Left lobe of liver (tissue), 2 donors: ENCODE data around the gene LRRC14B. TPM values are rescaled to one million over a fixed set of nuclear protein-coding genes. Genes with fewer than 3 reads are reported as not detected.
"Not testable (repeated sequence)": the region's sequence is repeated elsewhere in the genome, so short reads cannot be mapped to it uniquely, and the experiment has no call there.

Experiments used
- ATAC-seq: fragments of 200-7000 bp; cut with Tn5 transposase; one replicate; pipeline ENCODE4 v1.9.1; 2020; ENCODE audit warnings: mild to moderate bottlenecking, moderate library complexity
- DNase-seq: peaks from one replicate; pipeline ENCODE4 v3.0.0-alpha.2; 2020; ENCODE audit warnings: low spot score
- total RNA-seq: library from RNA; stranded (reverse); gene quantifications from one replicate; pipeline ENCODE4 v1.2.1, GENCODE V29; 2021
- donor health status: DM: no; HTN: no; CAD: no; lungs with moderate emphysema.
- donor health status: DM: no; HTN: yes; CAD: no.

LRRC14B gene
- total RNA-seq, 1 donor from 2014 or later = not detected

DNA sequence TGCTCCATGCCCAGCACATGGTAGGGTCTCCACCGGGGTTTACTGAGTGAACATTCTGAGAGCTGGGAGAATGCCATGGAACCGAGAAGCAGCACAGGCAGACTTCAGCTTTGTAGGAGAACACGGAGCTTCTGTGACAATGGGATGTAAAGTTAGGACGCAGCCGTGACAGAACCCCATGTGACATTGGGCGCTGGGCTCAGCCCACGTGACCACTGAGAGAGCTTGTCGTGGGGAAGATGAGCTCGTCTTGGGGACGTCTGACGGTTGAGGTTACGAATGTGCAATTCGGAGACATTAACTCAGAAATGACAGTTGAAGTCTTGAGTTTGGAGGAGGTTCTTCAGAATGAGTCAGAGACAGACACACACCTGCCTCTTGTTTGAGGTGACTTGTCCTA lies 40.4 kb downstream of the LRRC14B start:
- ATAC-seq (no peak), DNase-seq (no peak)

DNA sequence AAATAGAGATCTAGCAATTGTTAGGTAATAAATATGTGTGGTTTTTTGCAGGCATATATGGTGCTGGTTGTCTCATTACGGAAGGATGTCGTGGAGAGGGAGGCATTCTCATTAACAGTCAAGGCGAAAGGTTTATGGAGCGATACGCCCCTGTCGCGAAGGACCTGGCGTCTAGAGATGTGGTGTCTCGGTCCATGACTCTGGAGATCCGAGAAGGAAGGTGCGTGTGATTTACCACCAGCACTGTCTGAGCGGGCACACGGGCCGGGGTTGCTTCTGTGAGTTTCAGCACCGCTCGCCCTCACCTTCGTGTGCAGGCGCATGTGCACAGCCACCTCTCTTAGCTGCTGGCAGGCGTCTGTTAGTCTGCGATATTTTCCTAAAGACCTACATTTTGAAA lies 42.1 kb downstream of the LRRC14B start:
- not testable (repeated sequence) for ATAC-seq, DNase-seq

DNA sequence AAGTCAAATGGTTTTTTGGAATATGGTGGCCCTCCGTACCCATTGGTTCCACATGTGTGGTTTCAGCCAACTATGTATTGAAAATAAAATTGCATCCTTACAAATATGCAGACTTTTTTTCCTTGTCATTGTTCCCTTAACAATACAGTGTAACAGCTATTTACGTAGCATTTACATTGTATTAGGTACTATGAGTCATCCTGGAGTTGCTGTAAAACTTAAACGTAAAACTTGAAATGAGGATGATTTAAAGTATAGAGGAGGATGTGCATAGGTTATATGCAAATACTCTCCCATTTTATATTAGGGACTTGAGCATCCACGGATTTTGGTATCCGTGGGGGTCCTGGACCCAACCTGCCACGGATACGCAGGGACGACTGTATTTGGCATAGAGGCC lies 43.2 kb downstream of the LRRC14B start:
- DNase-seq = no peak
- ATAC-seq = no peak

DNA sequence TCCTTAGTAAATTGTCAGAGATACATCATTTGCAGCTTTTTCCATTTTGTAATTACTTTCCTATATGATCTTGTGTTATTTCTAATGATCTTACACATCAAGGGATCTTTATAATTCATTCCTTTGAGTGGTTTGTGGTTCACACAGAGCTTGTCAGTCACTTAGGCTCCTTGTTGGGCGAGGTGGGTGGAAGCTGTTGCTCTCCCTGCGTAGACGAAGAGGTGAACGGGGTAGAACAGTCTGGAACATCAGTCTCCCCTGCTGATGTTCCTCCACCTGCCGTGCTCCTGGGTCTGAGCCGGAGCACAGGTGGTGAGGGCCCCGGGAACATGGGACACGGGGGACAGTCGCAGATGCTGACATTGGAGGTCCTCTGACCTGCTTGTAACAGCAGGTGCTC lies 44.2 kb downstream of the LRRC14B start:
- not testable (repeated sequence) for ATAC-seq, DNase-seq

DNA sequence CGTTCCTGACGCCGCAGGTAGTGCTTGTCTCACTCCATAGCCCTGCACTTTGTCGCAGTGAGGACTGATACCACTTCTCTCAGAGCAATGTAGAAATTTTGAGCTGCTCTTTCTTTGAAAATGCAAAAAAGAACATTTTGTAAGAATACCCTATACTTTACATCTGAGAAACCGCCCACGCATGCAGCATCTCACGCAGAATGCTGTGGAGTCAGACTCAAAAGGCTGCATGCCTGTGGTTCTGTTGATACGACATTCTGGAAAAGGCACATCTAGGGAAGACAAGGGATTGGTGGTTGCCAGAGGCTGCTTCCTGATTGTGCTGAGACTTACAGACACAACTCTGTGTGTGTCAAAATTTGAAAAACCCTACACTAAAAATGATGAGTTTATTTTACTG lies 46.6 kb downstream of the LRRC14B start:
- not testable (repeated sequence) for ATAC-seq, DNase-seq

DNA sequence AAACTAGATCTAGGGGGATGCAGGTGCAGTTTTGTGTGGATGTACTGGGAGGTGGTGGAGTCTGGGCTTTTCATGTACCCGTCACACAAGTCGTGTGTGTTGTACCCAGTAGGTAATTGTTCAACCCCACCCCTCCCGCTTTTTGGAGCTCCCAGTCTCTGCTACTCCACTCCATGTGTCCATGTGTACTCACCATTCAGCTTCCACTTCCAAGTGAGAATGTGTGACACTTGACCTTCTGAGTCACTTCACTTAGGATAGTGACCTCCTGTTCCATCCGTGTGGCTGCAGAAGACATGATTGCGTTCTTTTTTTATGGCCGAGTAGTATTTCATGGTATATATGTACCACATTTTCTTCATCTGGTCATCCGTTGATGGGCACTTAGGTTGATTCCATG lies 49.3 kb downstream of the LRRC14B start:
- not testable (repeated sequence) for ATAC-seq

DNA sequence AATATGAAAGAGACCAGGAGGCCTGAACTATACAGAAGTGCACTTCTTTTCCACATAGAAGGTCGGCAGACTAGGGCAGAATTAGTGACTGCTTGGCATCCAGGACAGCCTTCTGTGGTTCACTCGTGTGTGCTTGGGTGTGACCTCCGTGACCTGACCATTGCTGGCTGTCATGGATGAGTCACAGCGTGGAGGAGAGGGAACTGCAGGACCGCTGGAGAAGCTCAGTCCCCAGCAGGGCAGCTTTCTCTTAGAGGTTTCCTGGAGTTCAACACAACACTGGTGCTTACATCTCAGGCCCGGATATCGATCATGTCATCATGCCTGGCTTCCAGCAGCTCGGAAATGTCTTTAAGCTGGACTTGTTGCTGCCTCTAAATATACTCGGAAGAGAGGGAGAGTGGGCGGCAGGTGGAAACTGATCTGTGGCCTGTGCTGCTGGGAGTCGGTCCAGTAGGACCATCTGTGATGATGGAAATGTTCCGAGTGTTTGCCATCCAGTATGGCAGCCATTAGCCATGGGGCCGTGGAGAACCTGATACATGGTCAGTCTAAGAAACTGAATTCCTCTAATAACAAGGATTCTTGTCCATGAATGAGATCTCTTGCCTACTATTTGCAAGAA lies 49.9 kb downstream of the LRRC14B start:
- not testable (repeated sequence) for DNase-seq, ATAC-seq

More for the DNA sequence above, 49.3 kb downstream of the LRRC14B start:
- not testable (repeated sequence) for DNase-seq

DNA sequence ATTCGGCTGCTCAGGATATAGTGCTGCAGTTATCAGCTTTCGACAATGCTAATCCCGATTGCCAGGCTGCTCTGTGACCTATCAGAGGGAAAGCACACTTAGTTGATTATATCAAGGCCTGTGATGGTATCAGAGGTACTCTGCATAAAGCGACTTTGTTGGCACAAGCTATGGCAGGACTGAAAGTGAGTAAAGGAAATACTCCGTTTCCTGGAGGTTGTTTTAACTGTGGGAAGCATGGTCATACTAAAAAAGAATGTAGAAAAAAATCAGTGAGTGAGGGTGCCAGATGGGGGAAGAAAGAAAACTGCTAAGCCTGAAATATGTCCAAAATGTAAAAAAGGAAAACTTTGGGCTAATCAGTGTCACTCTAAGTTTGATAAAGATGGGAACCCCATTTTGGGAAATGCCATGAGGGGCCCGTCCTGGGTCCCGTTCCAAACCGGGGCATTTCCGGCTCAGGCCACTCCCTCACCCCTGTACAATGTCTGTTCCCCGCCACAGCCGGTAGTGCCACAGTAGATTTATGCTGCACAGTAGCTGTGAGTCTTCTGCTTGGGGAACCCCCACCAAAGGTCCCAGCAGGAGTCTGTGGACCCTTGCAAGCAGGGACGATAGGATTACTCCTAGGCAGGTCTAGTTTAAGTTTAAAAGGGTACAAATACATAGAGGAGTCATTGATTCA lies 52.5 kb downstream of the LRRC14B start:
- not testable (repeated sequence) for DNase-seq, ATAC-seq

DNA sequence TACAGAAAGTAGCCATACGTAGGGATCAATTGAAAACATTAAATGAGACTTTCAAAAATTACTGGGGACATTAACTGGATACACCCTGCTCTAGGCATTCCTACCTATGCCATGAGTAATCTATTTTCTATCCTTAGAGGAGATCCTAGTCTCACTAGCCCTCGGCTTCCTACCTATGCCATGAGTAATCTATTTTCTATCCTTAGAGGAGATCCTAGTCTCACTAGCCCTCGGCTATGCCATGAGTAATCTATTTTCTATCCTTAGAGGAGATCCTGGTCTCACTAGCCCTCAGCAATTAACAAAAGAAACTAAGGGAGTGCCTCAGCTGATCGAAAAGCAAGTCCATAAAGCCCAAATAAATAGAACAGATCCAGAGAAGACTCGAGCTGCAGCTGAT lies 54.4 kb downstream of the LRRC14B start:
- ATAC-seq, DNase-seq: not testable (repeated sequence)

Other genes starting within 250 kb of the LRRC14B start
- 0.25 TPM for gene PLEKHG4B, start 99.3 kb upstream of the LRRC14B start, total RNA-seq
- gene CCDC127, start 26.7 kb downstream of the LRRC14B start, total RNA-seq = 3.1 TPM
- 232 TPM for gene SDHA, start 26.8 kb downstream of the LRRC14B start, total RNA-seq
- 37.1 TPM for gene PDCD6, start 80.2 kb downstream of the LRRC14B start, total RNA-seq
- gene AHRR, start 130.2 kb downstream of the LRRC14B start, total RNA-seq = 0.81 TPM